Natural killer cell (primary cell): ENCODE results near the gene ANTXRL. TPM values are rescaled to one million over a fixed set of nuclear protein-coding genes. Genes with fewer than 3 reads are reported as not detected.
"Not testable (repeated sequence)": the region's sequence is repeated elsewhere in the genome, so short reads cannot be mapped to it uniquely, and the experiment has no call there.

ENCODE experiments used
- ATAC-seq, 3 donors: fragments of 150-1000 bp in 2 of 3; fragments of 200-7000 bp in 1 of 3; cut with Tn5 transposase; 1 replicate in 1 of 3; 2 replicates in 2 of 3; pipeline ENCODE4 v1.10.0; 2021; ENCODE audit warnings: mild to moderate bottlenecking in 2 of 3, moderate library complexity in 2 of 3
- DNase-seq, 2 donors: peaks; one replicate each; pipeline versions ENCODE4 v3.0.0 to v3.0.0-alpha.2; 2013 to 2021; ENCODE audit warnings: mixed read lengths in 1 of 2
- H3K27ac ChIP-seq: one replicate; pipeline ENCODE4 v1.5.1; 2013; ENCODE audit warnings: mild to moderate bottlenecking, low read length
- H3K27me3 ChIP-seq: one replicate; pipeline ENCODE4 v1.6.1; 2013; ENCODE audit warnings: low read length; ENCODE audit not compliant: control insufficient read depth, insufficient read depth
- H3K36me3 ChIP-seq: one replicate; pipeline ENCODE4 v1.6.1; 2013; ENCODE audit warnings: low read length; ENCODE audit not compliant: control insufficient read depth, insufficient read depth
- H3K4me1 ChIP-seq: one replicate; pipeline ENCODE4 v1.6.1; 2013; ENCODE audit warnings: low read length; ENCODE audit not compliant: control insufficient read depth, insufficient read depth
- H3K4me3 ChIP-seq: one replicate; pipeline ENCODE4 v1.5.1; 2013; ENCODE audit warnings: low read length
- H3K9me3 ChIP-seq: one replicate; pipeline ENCODE4 v1.6.1; 2013; ENCODE audit warnings: low read length; ENCODE audit not compliant: control insufficient read depth, insufficient read depth
- H3K27ac Mint-ChIP-seq, 2 donors: one replicate each; pipeline ENCODE4 v1.8.0; 2022; ENCODE audit warnings: mild to moderate bottlenecking in 2 of 2, mixed read lengths in 2 of 2, moderate library complexity in 1 of 2
- H3K27me3 Mint-ChIP-seq, 2 donors: one replicate each; pipeline ENCODE4 v1.8.0; 2022; ENCODE audit warnings: low read depth in 2 of 2, mixed read lengths in 2 of 2
- H3K36me3 Mint-ChIP-seq: one replicate; pipeline ENCODE4 v1.8.0; 2022; ENCODE audit warnings: mixed read lengths
- H3K4me1 Mint-ChIP-seq, 2 donors: one replicate each; pipeline ENCODE4 v1.8.0; 2022; ENCODE audit warnings: mixed read lengths in 2 of 2
- H3K4me3 Mint-ChIP-seq: one replicate; pipeline ENCODE4 v1.8.0; 2022; ENCODE audit warnings: mild to moderate bottlenecking, moderate library complexity, mixed read lengths
- H3K9me3 Mint-ChIP-seq, 2 donors: one replicate each; pipeline ENCODE4 v1.8.0; 2022; ENCODE audit warnings: mixed read lengths in 2 of 2
- CTCF ChIP-seq: fragments of 200-600 bp; IDR thresholded peaks from one replicate; pipeline ENCODE4 v1.8.0; 2022; ENCODE audit warnings: antibody characterized with exemption
- WGBS: methylation state at CpG from one replicate; pipeline ENCODE4 v1.1.7; 2013; ENCODE audit warnings: missing lambda C conversion rate; ENCODE audit not compliant: insufficient coverage; 5-methylcytosine and 5-hydroxymethylcytosine counted together
- intact Hi-C: fragments of 100-400 bp; cut with micrococcal nuclease; formaldehyde crosslinking; loops from one replicate; pipeline ENCODE4 v1.14.2; 2022
- total RNA-seq, 4 donors: library from RNA; stranded (reverse); fragments of 120-200 nt in 1 of 4; gene quantifications; one replicate each; pipeline versions ENCODE4 v1.2.3 to v1.2.4, GENCODE V29; 2013 to 2022

ANTXRL gene
- total RNA-seq, 3 donors from 2014 or later (not counting 1 experiment from before 2014, with no cell fraction given), result not detected

GRCh38 chr10:46273506-46274477 lies 13.0 kb upstream of the ANTXRL start:
- Mint-ChIP-seq H3K4me3 (no peak overlapping the region), H3K27me3 (peaks cover 6 to 25% of the 10 kb centered on the region in 2 donors), H3K27ac (no peak overlapping the region), H3K4me1 (peaks cover 0 to 6% of the 10 kb centered on the region in 2 donors), H3K36me3 (no peaks in the 10 kb centered on the region), H3K9me3 (no peaks in the 10 kb centered on the region)
- H3K4me3 ChIP-seq, result no peak overlapping the region
- no peaks in the 10 kb centered on the region for H3K9me3 ChIP-seq
- WGBS, result 89% methylated on average over 9 of the region's 9 CpGs
- no peak for ATAC-seq
- no peak overlapping the region for H3K27ac ChIP-seq
- no peak for TF ChIP-seq CTCF
- peak in 1 of 2 donors; percentile 42 for DNase-seq
- intact Hi-C loops, result no loop called here
- H3K36me3 ChIP-seq, result no peaks in the 10 kb centered on the region
- H3K27me3 ChIP-seq, result no peaks in the 10 kb centered on the region
- H3K4me1 ChIP-seq, result peaks cover 32% of the 10 kb centered on the region

GRCh38 chr10:46277840-46278239 lies 9.0 kb upstream of the ANTXRL start:
- WGBS, result 97% methylated on average over 2 of the region's 2 CpGs
- Mint-ChIP-seq H3K4me3 (no peak overlapping the region), H3K27me3 (peaks cover 13 to 51% of the 10 kb centered on the region in 2 donors), H3K9me3 (no peaks in the 10 kb centered on the region), H3K4me1 (no peaks in the 10 kb centered on the region), H3K27ac (no peak overlapping the region), H3K36me3 (no peaks in the 10 kb centered on the region)
- Histone ChIP-seq H3K36me3 (no peaks in the 10 kb centered on the region), H3K4me3 (no peak overlapping the region), H3K27me3 (no peaks in the 10 kb centered on the region), H3K27ac (no peak overlapping the region), H3K9me3 (no peaks in the 10 kb centered on the region), H3K4me1 (peaks cover 6% of the 10 kb centered on the region)
- TF ChIP-seq CTCF, result no peak
- DNase-seq, result no peak
- no peak for ATAC-seq
- intact Hi-C loops, result no loop called here

GRCh38 chr10:46282421-46282831 lies 4.4 kb upstream of the ANTXRL start:
- peaks cover 23 to 40% of the 10 kb centered on the region in 2 donors for H3K27me3 Mint-ChIP-seq
- ATAC-seq, H3K27ac Mint-ChIP-seq, H3K36me3 Mint-ChIP-seq, H3K4me1 Mint-ChIP-seq, H3K27ac ChIP-seq, H3K9me3 Mint-ChIP-seq, intact Hi-C loops, H3K9me3 ChIP-seq, H3K36me3 ChIP-seq, H3K27me3 ChIP-seq: not testable (repeated sequence)
- Histone ChIP-seq H3K4me3 (peak overlapping the region; percentile 5), H3K4me1 (peaks cover 17% of the 10 kb centered on the region)
- peak overlapping the region; percentile 63 for H3K4me3 Mint-ChIP-seq
- peak in 1 of 2 donors; percentile 33 for DNase-seq
- WGBS, result 29% methylated on average over 20 of the region's 20 CpGs

GRCh38 chr10:46282842-46283574 lies 3.8 kb upstream of the ANTXRL start:
- H3K4me1 Mint-ChIP-seq, result peaks cover 0 to 6% of the 10 kb centered on the region in 2 donors
- no peaks in the 10 kb centered on the region for H3K36me3 Mint-ChIP-seq
- no peak overlapping the region for H3K27ac ChIP-seq
- no peaks in the 10 kb centered on the region for H3K36me3 ChIP-seq
- H3K27me3 ChIP-seq, result peaks cover 6% of the 10 kb centered on the region
- H3K4me3 Mint-ChIP-seq, result peak overlapping the region; percentile 73
- peak overlapping the region; percentile 5 for H3K4me3 ChIP-seq
- H3K9me3 Mint-ChIP-seq, result no peaks in the 10 kb centered on the region
- no peaks in the 10 kb centered on the region for H3K9me3 ChIP-seq
- H3K27me3 Mint-ChIP-seq, result peaks cover 23 to 35% of the 10 kb centered on the region in 2 donors
- DNase-seq, result peak in 1 of 2 donors; percentile 81
- no peak overlapping the region for H3K27ac Mint-ChIP-seq
- ATAC-seq, result peak; percentile 54 to 92 (median 85)
- intact Hi-C loops, result no loop called here
- no peak for TF ChIP-seq CTCF
- peaks cover 17% of the 10 kb centered on the region for H3K4me1 ChIP-seq
- WGBS, result 6% methylated on average over 51 of the region's 51 CpGs
